A549 (cell line): ENCODE results near the gene ANK3. TPM values are rescaled to one million over a fixed set of nuclear protein-coding genes. Genes with fewer than 3 reads are reported as not detected.

Experiments used
- ATAC-seq, 2 experiments: fragments of 200-7000 bp in 1 of 2; fragments of >200 bp in 1 of 2; cut with Nextera tagmentation in 1 of 2; cut with Tn5 transposase in 1 of 2; 3 replicates each; pipeline versions ENCODE4 v1.8.0 to v1.9.1; 2018 to 2020; ENCODE audit warnings: mild to moderate bottlenecking in 1 of 2, moderate library complexity in 1 of 2
- CTCF ChIA-PET: fragments of 300-600 bp; sonication (Branson Sonifier 250); formaldehyde crosslinking; extraction: SDS; loops from one replicate; lab custom pipeline; 2021; ENCODE audit warnings: antibody characterized with exemption, inconsistent platforms; lab: Yijun Ruan, JAX
- POLR2A ChIA-PET: fragments of 350-600 bp; formaldehyde crosslinking; extraction: SDS; loops from one replicate; lab custom pipeline; 2021; ENCODE audit warnings: antibody characterized with exemption, inconsistent platforms; lab: Yijun Ruan, JAX
- DNase-seq, 2 experiments: peaks; one replicate each; pipeline versions ENCODE4 v3.0.0 to v3.0.0-alpha.2; 2011 to 2016; ENCODE audit warnings: low read depth in 1 of 2, low spot score in 1 of 2
- FAIRE-seq: peaks from 2 replicates; lab custom pipeline; 2011; peaks lifted over from hg19 to GRCh38; lab: Jason Lieb, UNC
- H3K27ac ChIP-seq, 2 experiments: fragments of >200 bp; sonication (Bioruptor Twin); formaldehyde crosslinking; 3 replicates each; pipeline ENCODE4 v1.5.1; 2016 to 2017
- H3K4me1 ChIP-seq: fragments of >200 bp; sonication (Bioruptor Twin); formaldehyde crosslinking; 3 replicates; pipeline ENCODE4 v1.6.1; 2016
- H3K4me2 ChIP-seq: fragments of >200 bp; sonication (Bioruptor Twin); formaldehyde crosslinking; 3 replicates; pipeline ENCODE4 v1.6.1; 2016
- H3K4me3 ChIP-seq: fragments of >200 bp; sonication (Bioruptor Twin); formaldehyde crosslinking; 3 replicates; pipeline ENCODE4 v1.5.1; 2016
- H3K9me3 ChIP-seq: fragments of >200 bp; sonication (Bioruptor Twin); formaldehyde crosslinking; 3 replicates; pipeline ENCODE4 v1.6.1; 2016
- CBX2 ChIP-seq: fragments of 200-600 bp; sonication (generic); IDR thresholded peaks from 2 replicates; pipeline ENCODE4 v1.6.1; 2016; ENCODE audit warnings: low read depth, mild to moderate bottlenecking, borderline replicate concordance
- CBX8 ChIP-seq: fragments of 200-600 bp; sonication (generic); IDR thresholded peaks from 2 replicates; pipeline ENCODE4 v1.6.1; 2016
- CHD4 ChIP-seq: fragments of 200-600 bp; sonication (generic); IDR thresholded peaks from 2 replicates; pipeline ENCODE4 v1.6.1; 2016; ENCODE audit warnings: antibody characterized with exemption, mild to moderate bottlenecking, borderline replicate concordance
- EHF ChIP-seq: fragments of 250-450 bp; sonication (Bioruptor Pico); IDR thresholded peaks from 2 replicates; pipeline ENCODE4 v1.5.0; 2020; ENCODE audit warnings: mild to moderate bottlenecking
- FOXS1 ChIP-seq: fragments of 250-450 bp; sonication (Bioruptor Pico); IDR thresholded peaks from 2 replicates; pipeline ENCODE4 v1.5.0; 2020; ENCODE audit warnings: mild to moderate bottlenecking, moderate library complexity
- HOXA7 ChIP-seq: fragments of 250-450 bp; sonication (Bioruptor Pico); IDR thresholded peaks from 2 replicates; pipeline ENCODE4 v1.5.0; 2020; ENCODE audit warnings: mild to moderate bottlenecking, moderate library complexity
- KDM5A ChIP-seq: fragments of 200-600 bp; sonication (generic); IDR thresholded peaks from 2 replicates; pipeline ENCODE4 v1.6.1; 2016; ENCODE audit warnings: antibody characterized with exemption, mild to moderate bottlenecking
- MAFK ChIP-seq: fragments of 450-650 bp; IDR thresholded peaks from 2 replicates; pipeline ENCODE4 v1.6.1; 2014; ENCODE audit not compliant: partially characterized antibody
- MYC ChIP-seq: IDR thresholded peaks from 2 replicates; pipeline ENCODE4 v1.6.1; 2012; ENCODE audit warnings: mild to moderate bottlenecking, inconsistent platforms, low read length, improper control_type of control experiment, borderline replicate concordance
- RCOR1 ChIP-seq: fragments of 150-350 bp; IDR thresholded peaks from 2 replicates; pipeline ENCODE4 v1.6.1; 2014; ENCODE audit warnings: antibody characterized with exemption, low read length, low read depth
- ZFP36 ChIP-seq: fragments of 450-650 bp; IDR thresholded peaks from 2 replicates; pipeline ENCODE4 v1.6.1; 2014; ENCODE audit warnings: borderline replicate concordance; ENCODE audit not compliant: partially characterized antibody
- WGBS: methylation state at CpG from one replicate; pipeline ENCODE4 v1.1.6; 2017; ENCODE audit errors: missing lambda C conversion rate; 5-methylcytosine and 5-hydroxymethylcytosine counted together
- polyA plus RNA-seq, 4 experiments: library from polyadenylated mRNA; depleted of rRNA in 3 of 4; stranded (reverse); fragments of >200 nt; fragmentation: RNase III in 1 of 4; extraction: RNeasy Plus Mini Kit Qiagen cat#74134 plus additional on column Dnase treatment in 1 of 4; gene quantifications; 2 replicates in 3 of 4; 3 replicates in 1 of 4; pipeline ENCODE4 v1.2.3, GENCODE V29; 2011 to 2017
- TF ChIP-seq, protein P1 (sequence below): fragments of >200 bp; sonication (Bioruptor Twin); formaldehyde crosslinking; IDR thresholded peaks from 3 replicates; pipeline ENCODE4 v1.5.1; 2016
- TF ChIP-seq, protein P2 (sequence below): fragments of 250-450 bp; sonication (Bioruptor Pico); IDR thresholded peaks from 2 replicates; pipeline ENCODE4 v1.5.0; 2021; ENCODE audit warnings: mild to moderate bottlenecking, moderate library complexity, borderline replicate concordance
- TF ChIP-seq, protein P3 (sequence below): fragments of 150-350 bp; IDR thresholded peaks from 2 replicates; pipeline ENCODE4 v1.6.1; 2014; ENCODE audit warnings: low read depth, mild to moderate bottlenecking, low read length
- TF ChIP-seq, protein P4 (sequence below): fragments of 450-650 bp; IDR thresholded peaks from 2 replicates; pipeline ENCODE4 v1.6.1; 2014; ENCODE audit warnings: antibody characterized with exemption

The ANK3 gene
- polyA plus RNA-seq, 2 of the 4 experiments (the other 2 are of a cell fraction), result 0.56 to 5.4 TPM

DNA sequence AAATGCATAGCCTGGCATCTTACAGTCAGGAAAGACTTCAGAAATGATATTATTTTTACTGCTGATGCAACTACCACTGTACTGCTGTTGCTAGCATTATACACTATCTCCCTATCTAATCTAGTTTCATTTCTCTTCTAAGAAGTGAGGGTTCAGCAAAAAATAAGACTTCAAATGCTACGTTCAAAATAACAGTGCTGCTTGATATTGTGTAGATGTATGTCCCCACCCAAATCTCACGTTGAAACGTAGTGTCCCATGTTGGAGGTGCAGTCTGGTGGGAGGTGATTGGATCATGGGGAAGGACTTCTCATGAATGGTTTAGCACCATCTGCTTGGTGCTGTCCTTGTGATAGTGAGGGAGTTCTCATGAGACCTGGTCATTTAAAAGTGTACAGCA is 129.4 kb downstream of the ANK3 start:
- no peak overlapping the region for H3K4me3 ChIP-seq
- no peak for TF ChIP-seq KDM5A
- no peak for TF ChIP-seq CHD4
- TF ChIP-seq FOXS1, result no peak
- TF ChIP-seq, protein P1, sequence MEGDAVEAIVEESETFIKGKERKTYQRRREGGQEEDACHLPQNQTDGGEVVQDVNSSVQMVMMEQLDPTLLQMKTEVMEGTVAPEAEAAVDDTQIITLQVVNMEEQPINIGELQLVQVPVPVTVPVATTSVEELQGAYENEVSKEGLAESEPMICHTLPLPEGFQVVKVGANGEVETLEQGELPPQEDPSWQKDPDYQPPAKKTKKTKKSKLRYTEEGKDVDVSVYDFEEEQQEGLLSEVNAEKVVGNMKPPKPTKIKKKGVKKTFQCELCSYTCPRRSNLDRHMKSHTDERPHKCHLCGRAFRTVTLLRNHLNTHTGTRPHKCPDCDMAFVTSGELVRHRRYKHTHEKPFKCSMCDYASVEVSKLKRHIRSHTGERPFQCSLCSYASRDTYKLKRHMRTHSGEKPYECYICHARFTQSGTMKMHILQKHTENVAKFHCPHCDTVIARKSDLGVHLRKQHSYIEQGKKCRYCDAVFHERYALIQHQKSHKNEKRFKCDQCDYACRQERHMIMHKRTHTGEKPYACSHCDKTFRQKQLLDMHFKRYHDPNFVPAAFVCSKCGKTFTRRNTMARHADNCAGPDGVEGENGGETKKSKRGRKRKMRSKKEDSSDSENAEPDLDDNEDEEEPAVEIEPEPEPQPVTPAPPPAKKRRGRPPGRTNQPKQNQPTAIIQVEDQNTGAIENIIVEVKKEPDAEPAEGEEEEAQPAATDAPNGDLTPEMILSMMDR, result no peak
- TF ChIP-seq, all 56 proteins: peak for 0
- ATAC-seq (no peak), DNase-seq (no peak), FAIRE-seq (no peak)
- Histone ChIP-seq H3K9me3 (no peaks in the 10 kb centered on the region), H3K27ac (no peak overlapping the region), H3K4me2 (no peak overlapping the region), H3K4me1 (no peaks in the 10 kb centered on the region)
- ChIA-PET CTCF (interaction anchor here (0.8 to 0.9 kb wide), 2 partner anchors 12 to 173 kb away, joined by 3 to 4 read pairs; no protein-coding TSS in a partner anchor), POLR2A (no interaction called here)
- WGBS, result 76% methylated on average over 3 of the region's 3 CpGs

DNA sequence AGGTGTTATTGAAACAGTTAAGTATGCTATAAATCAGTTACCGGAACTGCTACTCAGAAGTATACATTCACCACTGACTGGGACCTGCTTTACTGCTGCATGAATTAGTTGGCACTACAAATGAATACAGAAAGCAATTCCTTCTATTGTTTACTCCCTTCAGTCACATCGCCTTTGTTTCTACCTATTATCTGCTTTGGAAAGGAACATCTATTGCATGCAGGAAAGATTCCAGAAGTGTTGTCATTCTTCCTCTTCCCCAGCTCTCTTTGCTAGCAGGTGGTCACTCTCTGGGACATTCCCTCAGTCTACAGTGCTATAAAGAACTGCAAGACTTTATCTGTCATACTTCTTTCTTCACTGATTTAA is 131.3 kb downstream of the ANK3 start:
- no peak overlapping the region for H3K4me2 ChIP-seq
- DNase-seq (no peak), FAIRE-seq (no peak), ATAC-seq (no peak)
- no peak overlapping the region for H3K4me3 ChIP-seq
- TF ChIP-seq RCOR1, result no peak
- no peak for TF ChIP-seq CBX8
- TF ChIP-seq, protein P2, sequence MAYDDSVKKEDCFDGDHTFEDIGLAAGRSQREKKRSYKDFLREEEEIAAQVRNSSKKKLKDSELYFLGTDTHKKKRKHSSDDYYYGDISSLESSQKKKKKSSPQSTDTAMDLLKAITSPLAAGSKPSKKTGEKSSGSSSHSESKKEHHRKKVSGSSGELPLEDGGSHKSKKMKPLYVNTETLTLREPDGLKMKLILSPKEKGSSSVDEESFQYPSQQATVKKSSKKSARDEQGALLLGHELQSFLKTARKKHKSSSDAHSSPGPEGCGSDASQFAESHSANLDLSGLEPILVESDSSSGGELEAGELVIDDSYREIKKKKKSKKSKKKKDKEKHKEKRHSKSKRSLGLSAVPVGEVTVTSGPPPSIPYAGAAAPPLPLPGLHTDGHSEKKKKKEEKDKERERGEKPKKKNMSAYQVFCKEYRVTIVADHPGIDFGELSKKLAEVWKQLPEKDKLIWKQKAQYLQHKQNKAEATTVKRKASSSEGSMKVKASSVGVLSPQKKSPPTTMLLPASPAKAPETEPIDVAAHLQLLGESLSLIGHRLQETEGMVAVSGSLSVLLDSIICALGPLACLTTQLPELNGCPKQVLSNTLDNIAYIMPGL (CRISPR knock-in tag), result no peak
- TF ChIP-seq, protein P3, sequence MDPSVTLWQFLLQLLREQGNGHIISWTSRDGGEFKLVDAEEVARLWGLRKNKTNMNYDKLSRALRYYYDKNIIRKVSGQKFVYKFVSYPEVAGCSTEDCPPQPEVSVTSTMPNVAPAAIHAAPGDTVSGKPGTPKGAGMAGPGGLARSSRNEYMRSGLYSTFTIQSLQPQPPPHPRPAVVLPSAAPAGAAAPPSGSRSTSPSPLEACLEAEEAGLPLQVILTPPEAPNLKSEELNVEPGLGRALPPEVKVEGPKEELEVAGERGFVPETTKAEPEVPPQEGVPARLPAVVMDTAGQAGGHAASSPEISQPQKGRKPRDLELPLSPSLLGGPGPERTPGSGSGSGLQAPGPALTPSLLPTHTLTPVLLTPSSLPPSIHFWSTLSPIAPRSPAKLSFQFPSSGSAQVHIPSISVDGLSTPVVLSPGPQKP, result no peak
- TF ChIP-seq ZFP36, result no peak
- TF ChIP-seq, protein P4, sequence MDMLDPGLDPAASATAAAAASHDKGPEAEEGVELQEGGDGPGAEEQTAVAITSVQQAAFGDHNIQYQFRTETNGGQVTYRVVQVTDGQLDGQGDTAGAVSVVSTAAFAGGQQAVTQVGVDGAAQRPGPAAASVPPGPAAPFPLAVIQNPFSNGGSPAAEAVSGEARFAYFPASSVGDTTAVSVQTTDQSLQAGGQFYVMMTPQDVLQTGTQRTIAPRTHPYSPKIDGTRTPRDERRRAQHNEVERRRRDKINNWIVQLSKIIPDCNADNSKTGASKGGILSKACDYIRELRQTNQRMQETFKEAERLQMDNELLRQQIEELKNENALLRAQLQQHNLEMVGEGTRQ, result no peak
- TF ChIP-seq HOXA7, result no peak
- no peak for TF ChIP-seq MYC
- TF ChIP-seq EHF (CRISPR knock-in tag), result no peak
- no peak overlapping the region for H3K27ac ChIP-seq
- POLR2A ChIA-PET, result no interaction called here
- H3K9me3 ChIP-seq, result no peaks in the 10 kb centered on the region
- no peaks in the 10 kb centered on the region for H3K4me1 ChIP-seq
- WGBS, result 90% methylated on average over 2 of the region's 2 CpGs
- CTCF ChIA-PET, result interaction anchor here (1.4 kb wide), 1 partner anchor 19 kb away, joined by 3 read pairs; no protein-coding TSS in a partner anchor

DNA sequence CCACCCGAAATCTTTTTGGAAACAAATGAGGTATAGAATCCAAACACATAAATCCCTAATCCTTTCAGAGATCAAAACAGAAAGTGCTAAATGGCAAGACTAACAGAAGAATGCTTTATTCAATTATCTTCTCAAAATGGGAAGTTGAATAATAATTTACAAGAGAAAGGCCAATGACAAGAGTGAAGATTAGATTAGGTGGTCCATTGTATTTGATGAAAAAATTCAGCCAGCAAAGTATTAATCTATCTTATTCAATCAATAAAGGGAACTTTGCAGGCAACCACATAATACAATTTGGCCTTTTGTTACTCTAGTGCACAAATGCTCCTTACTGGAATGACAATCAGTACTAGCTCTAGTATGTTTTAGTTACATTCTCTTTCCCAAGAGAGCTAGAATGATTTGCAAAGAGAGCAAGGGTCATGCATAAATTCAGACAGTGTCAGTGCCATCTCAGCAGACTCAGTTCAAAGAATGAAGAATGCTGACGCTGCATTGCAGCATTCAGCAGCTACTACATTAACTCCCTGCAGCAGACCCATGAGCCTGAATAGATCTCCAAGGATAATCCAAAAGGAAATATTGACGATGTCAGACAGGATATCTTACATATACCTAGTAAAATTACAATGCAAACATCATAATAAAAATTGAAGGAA is 131.8 kb downstream of the ANK3 start:
- DNase-seq (no peak), ATAC-seq (no peak), FAIRE-seq (no peak)
- ChIA-PET CTCF (interaction anchor here (1.4 kb wide), 1 partner anchor 19 kb away, joined by 3 read pairs; no protein-coding TSS in a partner anchor), POLR2A (no interaction called here)
- TF ChIP-seq CBX2 (no peak), MAFK (peak; percentile 45)
- no peak overlapping the region for H3K4me2 ChIP-seq
- H3K27ac ChIP-seq, result no peak overlapping the region
- no peaks in the 10 kb centered on the region for H3K9me3 ChIP-seq
- no peaks in the 10 kb centered on the region for H3K4me1 ChIP-seq
- 47% methylated on average over 3 of the region's 3 CpGs for WGBS
- no peak overlapping the region for H3K4me3 ChIP-seq
